SK-N-SH (cell line): Measurements from ENCODE around the gene C1QTNF9. TPM values are rescaled to one million over a fixed set of nuclear protein-coding genes. Genes with fewer than 3 reads are reported as not detected.

Experiments
- CTCF ChIA-PET: fragments of 300-600, 350-600 bp; formaldehyde crosslinking; extraction: SDS; loops from one replicate; lab custom pipeline; 2021; lab: Yijun Ruan, JAX
- POLR2A ChIA-PET: fragments of 350-600 bp; sonication (Branson Sonifier 250); formaldehyde crosslinking; extraction: SDS; loops from one replicate; lab custom pipeline; 2020; ENCODE audit warnings: antibody characterized with exemption, inconsistent platforms; lab: Yijun Ruan, JAX
- DNase-seq: peaks from one replicate; pipeline ENCODE4 v3.0.0; 2012
- H2AFZ ChIP-seq: fragments of 200-600 bp; sonication (generic); 2 replicates; pipeline ENCODE4 v1.8.1; 2016; ENCODE audit warnings: antibody characterized with exemption, mild to moderate bottlenecking, low read depth
- H3F3A ChIP-seq: fragments of 200-600 bp; sonication (generic); replicated peaks from 2 replicates; pipeline ENCODE3; 2016; ENCODE audit warnings: antibody characterized with exemption, mild to moderate bottlenecking; ENCODE audit not compliant: insufficient read depth
- H3K27ac ChIP-seq, 2 experiments: fragments of 200-500 bp in 1 of 2; fragments of 200-600 bp in 1 of 2; sonication (Bioruptor generic) in 1 of 2; sonication (generic), shearing (Covaris generic) in 1 of 2; 2 replicates each; pipeline versions ENCODE4 v1.5.1 to v1.6.1; 2014 to 2016; ENCODE audit warnings: low read depth in 2 of 2, inconsistent platforms in 1 of 2, low read length in 1 of 2, mild to moderate bottlenecking in 1 of 2, mixed read lengths in 1 of 2
- H3K27me3 ChIP-seq: fragments of 200-600 bp; sonication (generic), shearing (Covaris generic); 2 replicates; pipeline ENCODE4 v1.6.1; 2016; ENCODE audit warnings: mixed run types; ENCODE audit not compliant: insufficient read depth
- H3K36me3 ChIP-seq, 2 experiments: fragments of 200-500 bp in 1 of 2; fragments of 200-600 bp in 1 of 2; sonication (Bioruptor generic) in 1 of 2; sonication (generic) in 1 of 2; replicated peaks in 1 of 2; 2 replicates each; pipeline versions ENCODE3 to v1.5.1; 2014 to 2016; ENCODE audit warnings: low read length in 1 of 2, mild to moderate bottlenecking in 1 of 2; ENCODE audit not compliant: insufficient read depth in 2 of 2, control insufficient read depth in 1 of 2
- H3K4me1 ChIP-seq, 2 experiments: fragments of 200-500 bp in 1 of 2; fragments of 200-600 bp in 1 of 2; sonication (Bioruptor generic) in 1 of 2; sonication (generic), shearing (Covaris generic) in 1 of 2; 2 replicates each; pipeline versions ENCODE4 v1.5.1 to v1.6.1; 2014 to 2016; ENCODE audit warnings: low read depth in 1 of 2, low read length in 1 of 2, mixed run types in 1 of 2; ENCODE audit not compliant: insufficient read depth in 2 of 2, control insufficient read depth in 1 of 2
- H3K4me2 ChIP-seq: fragments of 200-600 bp; sonication (generic), shearing (Covaris generic); 2 replicates; pipeline ENCODE4 v1.6.1; 2017; ENCODE audit warnings: mixed run types
- H3K4me3 ChIP-seq, 2 experiments: fragments of 200-500 bp in 1 of 2; fragments of 200-600 bp in 1 of 2; sonication (Bioruptor generic) in 1 of 2; sonication (generic), shearing (Covaris generic) in 1 of 2; 2 replicates each; pipeline versions ENCODE4 v1.5.1 to v1.8.1; 2014 to 2016; ENCODE audit warnings: low read depth in 2 of 2, inconsistent platforms in 1 of 2, low read length in 1 of 2, mild to moderate bottlenecking in 1 of 2, mixed read lengths in 1 of 2, moderate library complexity in 1 of 2
- H3K79me2 ChIP-seq: fragments of 200-600 bp; sonication (generic); 2 replicates; pipeline ENCODE4 v1.8.1; 2017; ENCODE audit warnings: mild to moderate bottlenecking; ENCODE audit not compliant: insufficient read depth
- H3K9ac ChIP-seq: fragments of 200-600 bp; sonication (generic); 2 replicates; pipeline ENCODE4 v1.6.1; 2017; ENCODE audit warnings: mixed run types
- H3K9me2 ChIP-seq: fragments of 200-600 bp; sonication (generic); 2 replicates; pipeline ENCODE4 v1.6.1; 2017; ENCODE audit warnings: mixed run types
- H3K9me3 ChIP-seq: fragments of 200-600 bp; sonication (generic); 2 replicates; pipeline ENCODE4 v1.6.1; 2017; ENCODE audit warnings: mixed run types, mild to moderate bottlenecking, moderate library complexity
- H4K20me1 ChIP-seq: fragments of 200-600 bp; sonication (generic); 2 replicates; pipeline ENCODE4 v1.6.1; 2017; ENCODE audit warnings: mild to moderate bottlenecking, mixed run types; ENCODE audit not compliant: insufficient read depth
- EZH2phosphoT487 ChIP-seq: fragments of 200-600 bp; sonication (generic); IDR thresholded peaks from 2 replicates; pipeline ENCODE4 v1.6.1; 2017; ENCODE audit warnings: low read depth, mixed run types, mild to moderate bottlenecking, antibody characterized with exemption, moderate library complexity, borderline replicate concordance
- FOSL2 ChIP-seq: IDR thresholded peaks from 2 replicates; pipeline ENCODE4 v1.4.0; 2012; ENCODE audit warnings: low read depth, mild to moderate bottlenecking, moderate library complexity, borderline replicate concordance
- FOXJ3 ChIP-seq: sonication (generic); formaldehyde crosslinking; IDR thresholded peaks from 2 replicates; pipeline ENCODE4 v1.5.1; 2020; ENCODE audit warnings: mild to moderate bottlenecking, missing genetic modification reagents
- FOXM1 ChIP-seq: IDR thresholded peaks from 2 replicates; pipeline ENCODE4 v1.4.0; 2012; ENCODE audit warnings: low read depth, mild to moderate bottlenecking
- GABPA ChIP-seq: IDR thresholded peaks from 2 replicates; pipeline ENCODE4 v1.4.0; 2012; ENCODE audit warnings: low read depth, mild to moderate bottlenecking
- NRF1 ChIP-seq: IDR thresholded peaks from 2 replicates; pipeline ENCODE4 v1.6.1; 2012; ENCODE audit warnings: low read depth, mild to moderate bottlenecking, low read length
- WGBS: methylation state at CpG from one replicate; pipeline ENCODE4 v1.1.6; 2017; ENCODE audit warnings: low lambda C conversion rate; 5-methylcytosine and 5-hydroxymethylcytosine counted together
- polyA plus RNA-seq, 3 experiments: library from polyadenylated mRNA; depleted of rRNA; stranded (reverse); fragments of >200 nt; gene quantifications; 2 replicates each; pipeline ENCODE4 v1.2.3, GENCODE V29; 2012
- TF ChIP-seq, protein P1 (sequence below): fragments of 150-350 bp; IDR thresholded peaks from 2 replicates; pipeline ENCODE4 v1.6.1; 2017; ENCODE audit warnings: antibody characterized with exemption, low read length, low read depth, borderline replicate concordance
- TF ChIP-seq, protein P2 (sequence below): IDR thresholded peaks from 2 replicates; pipeline ENCODE4 v1.4.0; 2012; ENCODE audit warnings: low read depth
- TF ChIP-seq, protein P3 (sequence below): fragments of 150-350 bp; IDR thresholded peaks from 2 replicates; pipeline ENCODE4 v1.6.1; 2016; ENCODE audit warnings: mild to moderate bottlenecking, low read depth, low read length

Gene C1QTNF9
- polyA plus RNA-seq, 1 of the 3 experiments (the other 2 are of a cell fraction): not detected

DNA sequence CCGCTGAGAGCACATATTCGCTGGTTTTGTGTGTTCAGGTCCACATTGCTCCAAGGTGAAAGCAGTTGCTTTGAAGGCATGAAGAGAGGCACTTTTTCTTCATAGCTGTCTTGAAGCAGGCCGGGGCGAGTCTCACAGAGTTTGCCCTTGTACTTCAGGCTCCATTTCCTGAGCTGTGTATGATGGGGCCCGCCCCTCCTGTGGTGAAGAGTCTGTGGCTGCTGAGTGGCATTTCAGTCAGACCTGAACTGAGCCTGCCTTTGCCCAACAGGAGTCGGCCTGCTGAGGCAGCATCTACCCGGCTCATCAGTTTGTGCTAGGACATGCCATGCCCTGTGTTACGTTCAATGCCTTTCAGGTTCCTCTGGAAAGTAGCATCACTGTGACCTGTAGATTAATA is 44.4 kb upstream of the C1QTNF9 start:
- H3K27me3 ChIP-seq: no peaks in the 10 kb centered on the region
- DNase-seq: no peak
- TF ChIP-seq, protein P1, sequence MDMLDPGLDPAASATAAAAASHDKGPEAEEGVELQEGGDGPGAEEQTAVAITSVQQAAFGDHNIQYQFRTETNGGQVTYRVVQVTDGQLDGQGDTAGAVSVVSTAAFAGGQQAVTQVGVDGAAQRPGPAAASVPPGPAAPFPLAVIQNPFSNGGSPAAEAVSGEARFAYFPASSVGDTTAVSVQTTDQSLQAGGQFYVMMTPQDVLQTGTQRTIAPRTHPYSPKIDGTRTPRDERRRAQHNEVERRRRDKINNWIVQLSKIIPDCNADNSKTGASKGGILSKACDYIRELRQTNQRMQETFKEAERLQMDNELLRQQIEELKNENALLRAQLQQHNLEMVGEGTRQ: no peak
- no peak for TF ChIP-seq EZH2phosphoT487
- ChIA-PET POLR2A (no interaction called here), CTCF (interaction anchor here (0.7 to 1.8 kb wide), 3 partner anchors 10 to 37 kb away, joined by 3 to 6 read pairs (median 5); no protein-coding TSS in a partner anchor)
- H3K4me2 ChIP-seq: no peak overlapping the region
- no peak overlapping the region for H2AFZ ChIP-seq
- no peak overlapping the region for H3K4me3 ChIP-seq
- no peaks in the 10 kb centered on the region for H3F3A ChIP-seq
- H3K4me1 ChIP-seq: no peaks in the 10 kb centered on the region; a peak in 1 of 4 replicates
- no peaks in the 10 kb centered on the region for H3K79me2 ChIP-seq
- 98% methylated on average over 8 of the region's 8 CpGs for WGBS
- H3K9me3 ChIP-seq: no peaks in the 10 kb centered on the region
- H3K9ac ChIP-seq: no peak overlapping the region
- no peaks in the 10 kb centered on the region for H4K20me1 ChIP-seq
- H3K36me3 ChIP-seq: no peaks in the 10 kb centered on the region
- no peak overlapping the region for H3K27ac ChIP-seq
- no peaks in the 10 kb centered on the region for H3K9me2 ChIP-seq

DNA sequence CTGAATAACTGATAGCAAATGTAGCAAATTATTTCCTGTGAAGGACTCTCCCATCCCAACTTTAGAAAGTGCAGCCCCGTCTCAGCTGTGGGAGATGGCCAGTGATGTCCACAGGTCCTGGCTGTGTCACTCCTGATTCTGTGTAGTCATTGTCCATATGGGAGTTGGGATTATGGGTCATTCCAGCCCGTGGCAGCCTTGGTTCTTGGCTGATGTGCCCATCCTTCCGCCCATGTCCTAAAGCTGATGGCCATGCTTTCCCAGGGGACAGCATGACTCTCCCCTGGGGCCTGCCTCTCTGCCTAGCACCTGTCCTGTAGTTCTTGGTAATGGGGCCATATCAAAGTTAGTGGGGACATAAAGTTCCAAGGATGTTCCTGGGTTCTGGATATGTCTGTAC is 43.9 kb upstream of the C1QTNF9 start:
- Histone ChIP-seq H2AFZ (no peak overlapping the region), H3K9me2 (no peaks in the 10 kb centered on the region), H3F3A (no peaks in the 10 kb centered on the region), H3K36me3 (no peaks in the 10 kb centered on the region), H3K9me3 (no peaks in the 10 kb centered on the region), H3K27ac (no peak overlapping the region), H3K4me3 (no peak overlapping the region), H4K20me1 (no peaks in the 10 kb centered on the region), H3K27me3 (no peaks in the 10 kb centered on the region), H3K79me2 (no peaks in the 10 kb centered on the region), H3K4me2 (no peak overlapping the region), H3K4me1 (peaks cover 2 to 4% of the 10 kb centered on the region in 2 experiments; a peak in 2 of 4 replicates), H3K9ac (no peak overlapping the region)
- ChIA-PET CTCF (interaction anchor here (1.1 to 1.8 kb wide), 3 partner anchors 9 to 37 kb away, joined by 3 to 6 read pairs (median 5); no protein-coding TSS in a partner anchor), POLR2A (no interaction called here)
- 80% methylated on average over 1 of the region's 3 CpGs for WGBS
- TF ChIP-seq FOXM1: no peak
- no peak for TF ChIP-seq NRF1
- TF ChIP-seq GABPA: no peak
- TF ChIP-seq, protein P2, sequence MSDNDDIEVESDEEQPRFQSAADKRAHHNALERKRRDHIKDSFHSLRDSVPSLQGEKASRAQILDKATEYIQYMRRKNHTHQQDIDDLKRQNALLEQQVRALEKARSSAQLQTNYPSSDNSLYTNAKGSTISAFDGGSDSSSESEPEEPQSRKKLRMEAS: no peak
- TF ChIP-seq FOXJ3: no peak
- TF ChIP-seq, protein P3, sequence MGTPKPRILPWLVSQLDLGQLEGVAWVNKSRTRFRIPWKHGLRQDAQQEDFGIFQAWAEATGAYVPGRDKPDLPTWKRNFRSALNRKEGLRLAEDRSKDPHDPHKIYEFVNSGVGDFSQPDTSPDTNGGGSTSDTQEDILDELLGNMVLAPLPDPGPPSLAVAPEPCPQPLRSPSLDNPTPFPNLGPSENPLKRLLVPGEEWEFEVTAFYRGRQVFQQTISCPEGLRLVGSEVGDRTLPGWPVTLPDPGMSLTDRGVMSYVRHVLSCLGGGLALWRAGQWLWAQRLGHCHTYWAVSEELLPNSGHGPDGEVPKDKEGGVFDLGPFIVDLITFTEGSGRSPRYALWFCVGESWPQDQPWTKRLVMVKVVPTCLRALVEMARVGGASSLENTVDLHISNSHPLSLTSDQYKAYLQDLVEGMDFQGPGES: no peak
- TF ChIP-seq FOSL2: no peak
- no peak for DNase-seq
